NK-92 (cell line): ENCODE data around the gene ATP8A2.
"Not testable (repeated sequence)": the region's sequence is repeated elsewhere in the genome, so short reads cannot be mapped to it uniquely, and the experiment has no call there.

ENCODE experiments used
- DNase-seq: peaks from one replicate; lab custom pipeline; 2025; ENCODE audit not compliant: unreplicated experiment; lab: John Stamatoyannopoulos, UW

Gene ATP8A2

GRCh38 chr13:25762281-25762680 lies 390.5 kb downstream of the ATP8A2 start:
- no peak for DNase-seq

GRCh38 chr13:25762795-25763377 lies 391.1 kb downstream of the ATP8A2 start:
- no peak for DNase-seq

DNA sequence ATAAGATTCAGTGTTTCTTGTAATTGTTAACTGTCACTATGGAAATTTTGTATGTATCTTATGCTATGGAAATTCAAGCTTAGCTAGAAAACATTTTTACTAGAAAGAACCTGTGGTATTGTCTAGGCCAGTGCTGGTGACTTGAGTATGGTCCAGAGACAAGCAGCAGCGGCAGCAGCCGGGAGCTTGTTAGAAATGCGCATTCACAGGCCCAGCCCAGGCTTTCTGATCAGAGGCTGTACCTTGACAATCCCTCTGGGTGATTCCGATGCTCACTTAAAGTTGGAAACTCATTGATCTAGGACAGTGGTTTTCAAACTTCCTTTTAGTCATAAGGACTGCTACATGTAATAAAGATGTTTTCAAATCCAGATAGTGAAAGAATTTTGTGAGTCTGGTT lies 392.6 kb downstream of the ATP8A2 start:
- no peak for DNase-seq

DNA sequence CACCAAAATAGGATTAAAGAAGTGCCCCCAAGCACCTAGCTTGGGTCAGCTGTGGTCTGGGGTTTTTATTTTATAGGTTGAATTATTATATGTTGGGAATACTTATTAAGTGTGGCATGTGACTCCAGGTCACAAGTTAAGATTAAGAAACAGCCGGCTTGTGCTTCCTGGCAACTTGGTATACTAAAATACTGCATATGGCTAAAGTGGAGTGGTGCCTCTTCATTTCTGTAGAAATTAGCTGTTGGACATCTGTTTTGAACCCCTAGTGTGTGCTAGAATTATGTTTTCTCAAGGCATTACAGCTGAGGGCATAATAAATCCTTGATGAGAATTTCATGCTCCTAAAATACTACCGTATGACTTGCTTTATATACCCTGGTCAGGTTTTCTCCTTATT lies 393.5 kb downstream of the ATP8A2 start:
- no peak for DNase-seq

GRCh38 chr13:25766576-25766975 lies 394.8 kb downstream of the ATP8A2 start:
- no peak for DNase-seq

GRCh38 chr13:25766991-25767390 lies 395.2 kb downstream of the ATP8A2 start:
- no peak for DNase-seq

DNA sequence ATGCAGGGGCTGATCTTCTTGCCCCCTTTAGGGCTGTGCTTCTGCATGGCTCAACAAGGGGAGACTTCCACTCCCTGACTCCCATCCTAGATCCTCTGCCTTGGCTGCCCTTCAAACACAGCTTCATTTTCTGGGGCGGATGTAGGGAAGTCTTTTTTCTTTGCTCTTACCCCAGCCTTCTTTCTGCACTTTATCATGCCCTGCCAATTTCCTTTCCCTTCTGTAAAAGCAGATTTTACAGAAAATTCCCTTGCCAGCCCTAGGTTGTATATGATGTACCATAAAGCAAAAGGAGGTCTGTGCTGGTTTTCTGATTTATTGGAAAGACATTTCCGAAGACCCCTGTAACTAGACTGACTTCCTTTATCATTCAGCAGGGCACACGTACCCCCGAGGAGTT lies 396.6 kb downstream of the ATP8A2 start:
- DNase-seq = no peak

DNA sequence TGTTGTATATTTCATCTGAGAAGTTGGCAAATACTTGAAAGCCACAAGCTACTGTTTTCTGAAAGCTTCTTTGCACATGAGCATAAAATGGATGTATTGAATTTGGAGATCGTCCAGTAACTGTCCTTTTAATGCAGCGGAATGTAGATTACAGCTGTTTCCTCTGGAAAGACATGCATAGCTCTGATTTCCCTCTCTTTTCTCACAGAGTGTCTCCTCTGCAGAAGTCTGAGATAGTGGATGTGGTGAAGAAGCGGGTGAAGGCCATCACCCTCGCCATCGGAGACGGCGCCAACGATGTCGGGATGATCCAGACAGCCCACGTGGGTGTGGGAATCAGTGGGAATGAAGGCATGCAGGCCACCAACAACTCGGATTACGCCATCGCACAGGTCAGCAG lies 397.1 kb downstream of the ATP8A2 start:
- DNase-seq = no peak

DNA sequence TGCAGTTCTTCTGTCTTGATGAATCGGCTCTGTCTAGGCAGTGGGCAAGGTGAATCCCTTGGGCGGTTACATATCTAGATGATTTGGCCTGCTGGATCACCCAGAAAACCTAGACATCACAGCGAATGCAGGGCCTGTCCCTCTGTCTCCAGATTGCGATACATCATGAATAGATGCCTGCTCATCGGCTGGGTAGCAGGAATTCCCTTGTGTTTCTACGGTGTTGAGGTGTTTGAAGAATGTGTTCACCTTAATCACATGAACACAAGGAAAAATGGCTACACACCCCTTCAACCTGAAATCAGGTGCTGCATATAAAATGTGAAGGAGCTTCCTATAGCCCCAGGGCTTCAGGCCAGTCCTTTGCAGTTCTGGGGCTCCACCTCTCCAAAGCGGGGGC lies 398.8 kb downstream of the ATP8A2 start:
- DNase-seq = no peak

DNA sequence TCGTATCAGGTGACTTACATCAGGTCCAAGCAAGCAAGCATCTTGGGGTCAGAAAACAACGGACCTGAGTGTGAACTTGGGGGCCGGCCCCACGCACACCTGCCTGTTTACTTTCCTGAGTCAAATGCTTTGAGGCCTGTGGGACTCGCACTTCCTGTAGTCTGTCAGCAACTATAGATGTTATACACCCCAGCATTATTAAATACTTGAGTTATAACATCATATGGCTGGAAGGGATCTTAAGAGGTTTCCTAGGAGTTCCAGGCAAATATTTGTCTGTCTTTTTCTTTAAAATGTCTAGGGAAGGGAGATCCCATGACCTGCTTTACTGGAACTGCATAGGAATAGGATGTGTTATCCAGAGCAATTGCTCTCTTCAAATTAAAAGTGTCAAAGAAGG lies 399.4 kb downstream of the ATP8A2 start:
- no peak for DNase-seq

DNA sequence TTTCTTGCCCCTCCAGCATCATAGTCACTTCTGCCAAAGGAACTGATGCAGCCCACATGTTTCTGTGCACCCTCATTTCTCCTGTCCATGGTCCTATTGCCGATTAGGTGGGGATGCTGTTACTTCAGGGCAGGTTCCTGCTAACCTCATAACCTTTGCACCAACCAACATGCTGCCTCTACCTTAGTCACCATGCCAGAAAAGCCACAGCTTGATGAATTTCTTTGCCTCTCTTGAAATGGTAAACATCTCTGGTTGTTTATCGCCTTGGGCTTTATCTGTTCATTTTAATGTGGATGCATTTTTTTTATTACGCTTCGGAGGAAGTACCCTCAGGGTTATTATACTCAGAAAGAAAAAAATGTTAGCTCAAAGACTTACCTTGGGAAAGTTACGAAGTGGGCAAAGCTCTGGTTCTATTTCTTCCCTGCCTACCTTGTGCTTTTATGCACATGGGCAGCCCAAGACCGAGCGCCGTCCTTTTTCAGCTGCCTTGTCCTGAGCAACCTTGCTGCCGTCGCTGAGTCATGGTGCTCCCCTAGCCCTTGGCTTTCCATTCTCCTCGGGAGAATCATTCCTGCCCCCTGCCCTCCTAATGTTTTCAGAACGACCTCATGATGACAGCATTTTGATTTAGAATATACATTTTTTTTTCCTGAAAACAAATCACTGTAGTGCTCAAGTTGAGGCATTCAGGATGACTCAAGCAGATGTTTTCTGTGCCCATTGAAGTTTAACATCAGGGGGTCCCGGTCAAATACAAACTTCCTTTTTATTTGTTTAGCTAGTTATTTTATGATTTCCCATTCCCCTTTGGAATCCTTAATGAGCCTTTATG lies 400.1 kb downstream of the ATP8A2 start:
- no peak for DNase-seq

DNA sequence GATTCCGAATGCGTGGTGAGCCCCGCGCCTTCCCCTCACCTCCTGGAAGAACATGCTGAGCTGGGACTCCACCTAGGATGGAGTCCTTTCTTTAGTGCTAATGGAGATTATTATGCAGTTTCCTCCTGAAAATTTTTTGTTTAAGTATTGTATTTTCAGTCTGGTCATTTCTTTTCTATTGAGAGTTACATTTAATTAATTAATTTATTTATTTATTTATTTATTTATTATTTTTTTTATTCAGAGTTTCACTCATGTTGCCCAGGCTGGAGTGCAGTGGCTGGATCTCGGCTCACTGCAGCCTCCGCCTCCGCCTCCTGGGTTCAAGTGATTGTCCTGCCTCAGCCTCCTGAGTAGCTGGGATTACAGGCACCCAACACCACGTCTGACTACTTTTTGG lies 400.8 kb downstream of the ATP8A2 start:
- DNase-seq = not testable (repeated sequence)

DNA sequence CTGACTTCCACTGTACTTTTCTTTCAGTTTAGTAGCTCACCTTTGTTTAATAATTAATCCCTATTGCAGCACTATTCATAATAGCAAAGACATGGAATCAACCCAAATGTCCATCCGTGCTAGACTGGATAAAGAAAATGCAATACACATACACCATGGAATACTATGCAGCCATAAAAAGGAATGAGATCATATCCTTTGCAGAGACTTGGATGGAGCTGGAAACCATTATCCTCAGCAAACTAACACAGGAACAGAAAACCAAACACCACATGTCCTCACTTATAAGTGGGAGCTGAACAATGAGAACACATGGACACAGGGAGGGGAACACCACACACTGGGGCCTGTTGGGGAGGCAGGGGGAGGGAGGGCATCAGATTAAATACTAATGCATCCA lies 402.3 kb downstream of the ATP8A2 start:
- DNase-seq = not testable (repeated sequence)

GRCh38 chr13:25775275-25775674 lies 403.5 kb downstream of the ATP8A2 start:
- DNase-seq = no peak

GRCh38 chr13:25775986-25776385 lies 404.2 kb downstream of the ATP8A2 start:
- DNase-seq = no peak

- no peak for DNase-seq
Observed at GRCh38 chr13:25776722-25777121, 404.9 kb downstream of the ATP8A2 start.

DNA sequence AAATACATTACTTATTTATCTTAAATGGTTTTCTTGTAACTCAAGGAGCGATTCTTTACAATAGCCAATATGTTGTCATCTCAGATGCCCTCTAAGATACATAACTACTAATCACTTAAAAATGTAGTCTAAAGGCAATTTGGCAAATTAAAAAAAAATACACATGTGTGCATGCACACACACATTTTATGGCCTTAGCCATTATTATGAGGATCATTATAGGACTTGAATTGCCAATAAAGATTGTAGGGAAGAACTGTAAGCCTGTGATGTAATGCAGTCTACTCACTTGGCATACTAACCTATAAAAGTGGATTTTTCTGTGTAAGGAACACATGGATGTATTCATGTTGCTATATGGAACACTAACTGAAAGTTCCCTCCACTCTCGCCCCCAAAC lies 405.7 kb downstream of the ATP8A2 start:
- no peak for DNase-seq

- DNase-seq = no peak
Observed at GRCh38 chr13:25778365-25778764, 406.6 kb downstream of the ATP8A2 start.

DNA sequence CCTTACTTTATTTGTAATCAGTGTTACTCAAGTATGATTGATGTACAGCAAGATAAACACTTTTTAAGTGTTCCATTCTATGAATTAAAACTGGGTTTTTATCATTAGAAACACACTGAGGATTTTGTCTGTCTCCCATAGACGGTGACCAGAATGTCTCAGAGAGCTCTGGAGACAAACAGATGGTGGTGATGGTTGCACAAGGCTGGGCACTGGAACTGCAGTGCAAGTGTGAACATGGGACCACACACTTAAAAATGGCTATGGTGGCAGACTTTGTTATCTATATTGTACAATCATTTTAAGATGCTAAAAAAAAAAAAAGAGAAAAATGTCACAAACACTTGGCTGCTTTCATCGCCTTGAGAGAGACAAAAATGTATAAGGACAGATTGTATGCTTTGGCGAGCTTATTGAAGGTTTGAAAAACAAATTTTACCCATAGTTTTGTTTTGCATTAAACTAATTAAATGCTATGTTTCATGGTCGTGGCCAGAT lies 407.1 kb downstream of the ATP8A2 start:
- no peak for DNase-seq

DNA sequence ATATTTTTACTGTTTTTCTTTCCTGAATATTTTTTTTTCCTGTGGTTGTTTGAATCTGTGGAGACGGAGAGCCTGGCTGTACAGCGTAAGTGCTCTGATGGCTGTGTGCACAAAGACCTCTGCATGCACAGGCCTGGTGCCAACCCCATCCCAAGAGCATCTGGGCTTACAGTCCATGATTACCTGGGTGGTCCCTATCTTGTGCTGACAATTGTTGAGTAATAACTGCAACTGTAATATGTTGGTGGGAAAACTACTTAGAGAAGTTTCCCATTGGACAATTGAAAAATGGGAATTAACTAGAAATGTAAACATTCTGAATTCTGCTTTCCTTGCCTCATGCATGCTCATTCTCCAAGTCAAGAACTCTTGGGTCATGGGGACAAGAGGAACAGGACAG lies 411.3 kb downstream of the ATP8A2 start:
- no peak for DNase-seq

- no peak for DNase-seq
Observed at GRCh38 chr13:25783601-25784024, 411.8 kb downstream of the ATP8A2 start.

DNA sequence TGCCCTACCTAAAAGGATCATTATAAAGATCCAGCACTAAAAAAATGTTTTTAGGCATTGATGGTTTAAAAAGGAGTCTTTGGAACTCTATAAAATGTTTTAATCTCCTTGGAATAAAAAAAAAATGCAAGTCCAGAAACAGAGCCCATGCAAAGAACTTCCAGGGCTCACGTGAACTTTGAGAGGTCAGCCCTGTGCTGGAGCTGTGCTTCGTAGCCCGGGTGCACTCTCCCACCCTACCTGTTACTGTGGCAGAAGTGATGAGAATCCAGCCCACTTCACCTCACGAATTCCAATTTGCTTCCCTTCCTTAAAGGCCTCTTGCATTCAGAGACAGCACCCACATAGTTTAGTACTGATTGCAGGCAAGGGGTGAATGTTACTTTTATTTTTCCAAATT lies 412.3 kb downstream of the ATP8A2 start:
- no peak for DNase-seq

DNA sequence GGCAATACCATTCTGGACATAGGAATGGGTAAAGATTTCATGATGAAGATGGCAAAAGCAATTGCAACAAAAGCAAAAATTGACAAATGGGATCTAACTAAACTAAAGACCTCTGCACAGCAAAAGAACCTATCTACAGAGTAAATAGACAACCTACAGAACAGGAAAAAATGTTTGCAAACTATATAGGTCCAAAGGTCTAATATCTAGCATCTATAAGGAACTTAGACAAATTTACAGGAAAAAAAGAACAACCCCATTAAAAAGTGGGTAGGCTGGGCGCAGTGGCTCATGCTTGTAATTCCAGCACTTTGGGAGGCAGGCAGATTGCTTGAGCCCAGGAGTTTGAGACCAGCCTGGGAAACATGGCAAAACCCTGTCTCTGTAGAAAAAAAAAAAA lies 418.4 kb downstream of the ATP8A2 start:
- not testable (repeated sequence) for DNase-seq
